Transverse colon (tissue), 4 donors: ENCODE results near the gene BCL7B. TPM values are rescaled to one million over a fixed set of nuclear protein-coding genes. Genes with fewer than 3 reads are reported as not detected.
A peak's percentile ranks its signal among the peaks of the same experiment; 100 is the strongest.
"Not testable (repeated sequence)": the region's sequence is repeated elsewhere in the genome, so short reads cannot be mapped to it uniquely, and the experiment has no call there.

ENCODE experiments used
- DNase-seq: peaks from one replicate; pipeline ENCODE4 v3.0.0-alpha.2; 2019
- H3K27ac ChIP-seq, 4 donors: fragments of 200-600 bp; sonication (generic); 2 replicates each; pipeline ENCODE4 v1.5.1; 2016 to 2018; ENCODE audit warnings: inconsistent platforms in 4 of 4
- H3K27me3 ChIP-seq: fragments of 200-600 bp; sonication (generic); 2 replicates; pipeline ENCODE4 v1.5.1; 2017; ENCODE audit warnings: inconsistent platforms
- H3K36me3 ChIP-seq, 4 donors: fragments of 200-600 bp; sonication (generic); 2 replicates each; pipeline ENCODE4 v1.5.1; 2017 to 2019; ENCODE audit warnings: inconsistent platforms in 4 of 4
- H3K4me1 ChIP-seq, 4 donors: fragments of 200-600 bp; sonication (generic); 2 replicates each; pipeline ENCODE4 v1.5.1; 2017 to 2020; ENCODE audit warnings: inconsistent platforms in 4 of 4
- H3K4me3 ChIP-seq, 4 donors: fragments of 200-600 bp; sonication (generic); 1 replicate in 1 of 4; 2 replicates in 3 of 4; pipeline versions ENCODE4 v1.5.1 to v1.6.1; 2017 to 2019; ENCODE audit warnings: inconsistent platforms in 4 of 4
- H3K9me3 ChIP-seq, 2 donors: fragments of 200-600 bp; sonication (generic); 2 replicates each; pipeline ENCODE4 v1.5.1; 2017 to 2019; ENCODE audit warnings: inconsistent platforms in 2 of 2
- CTCF ChIP-seq, 5 experiments: fragments of 200-600 bp in 3 of 5; fragments of 450-650 bp in 2 of 5; sonication (generic) in 3 of 5; IDR thresholded peaks; 1 replicate in 2 of 5; 2 replicates in 3 of 5; pipeline ENCODE4 v1.5.1; 2016 to 2017; ENCODE audit warnings: antibody characterized with exemption in 5 of 5, inconsistent platforms in 3 of 5, mild to moderate bottlenecking in 2 of 5, moderate library complexity in 1 of 5
- EP300 ChIP-seq: sonication (generic); formaldehyde crosslinking; IDR thresholded peaks from one replicate; pipeline ENCODE4 v1.6.1; 2017; ENCODE audit warnings: antibody characterized with exemption, low read depth
- POLR2A ChIP-seq: fragments of 450-650 bp; IDR thresholded peaks from one replicate; pipeline ENCODE4 v1.6.1; 2016; ENCODE audit warnings: antibody characterized with exemption, mild to moderate bottlenecking, moderate library complexity
- POLR2AphosphoS5 ChIP-seq, 3 donors: sonication (generic); formaldehyde crosslinking; IDR thresholded peaks; one replicate each; pipeline ENCODE4 v1.6.1; 2016; ENCODE audit warnings: antibody characterized with exemption in 3 of 3
- WGBS, 2 donors: methylation state at CpG; one replicate each; pipeline ENCODE4 v1.1.5; 2018; ENCODE audit warnings: low coverage in 1 of 2; 5-methylcytosine and 5-hydroxymethylcytosine counted together
- in situ Hi-C, 4 donors: fragments of 200-750 bp; cut with MboI; loops; one replicate each; pipeline versions ENCODE4 v1.15.0 to v1.15.1; 2017; ENCODE audit warnings: low sequenced_read_pairs in 3 of 4, low pct_ligation_motif_present in 1 of 4, low pct_unique_long_range_greater_than_20kb in 1 of 4
- intact Hi-C: fragments of 100-400 bp; cut with DNase I; formaldehyde crosslinking; loops from one replicate; pipeline ENCODE4 v1.15.1; 2023; ENCODE audit warnings: low total_unique reads
- total RNA-seq, 4 donors: library from RNA; depleted of rRNA; stranded (reverse); fragments of >200 nt; gene quantifications; one replicate each; pipeline ENCODE4 v1.1.0, GENCODE V29; 2016

BCL7B gene
- total RNA-seq, 4 donors from 2014 or later: 75.7 to 96.1 (median 86.0) TPM

GRCh38 chr7:73555411-73555982 is 2.0 kb downstream of the BCL7B start:
- Histone ChIP-seq H3K27ac (peak overlapping the region; percentile 99 to 100 (median 100)), H3K4me1 (peaks cover 7 to 36% (median 20%) of the 10 kb centered on the region in 4 donors), H3K27me3 (no peaks in the 10 kb centered on the region), H3K36me3 (peaks cover 0 to 33% (median 8%) of the 10 kb centered on the region in 4 donors), H3K9me3 (no peaks in the 10 kb centered on the region), H3K4me3 (peak overlapping the region in 3 of 4 donors; percentile 72 to 97 (median 87))
- WGBS, 2 donors: 29 to 31% methylated on average over 6 of the region's 6 CpGs
- intact Hi-C loops (no loop called here), in situ Hi-C loops (no loop called here)
- no peak for DNase-seq
- TF ChIP-seq POLR2A: no peak

- H3K4me1 ChIP-seq: peaks cover 0 to 15% (median 4%) of the 10 kb centered on the region in 4 donors
- H3K27ac ChIP-seq, H3K27me3 ChIP-seq, H3K9me3 ChIP-seq, H3K4me3 ChIP-seq, in situ Hi-C loops, DNase-seq, intact Hi-C loops: not testable (repeated sequence)
- peaks cover 0 to 58% (median 16%) of the 10 kb centered on the region in 4 donors for H3K36me3 ChIP-seq
- WGBS, 2 donors: 79 to 85% methylated on average over 2 to 5 of the region's 5 CpGs
These were observed 7.4 kb downstream of the BCL7B start for GRCh38 chr7:73550093-73550492.

- Histone ChIP-seq H3K27me3 (no peaks in the 10 kb centered on the region), H3K9me3 (no peaks in the 10 kb centered on the region), H3K27ac (no peak overlapping the region), H3K4me3 (no peak overlapping the region), H3K4me1 (peaks cover 0 to 6% (median 0%) of the 10 kb centered on the region in 4 donors), H3K36me3 (peaks cover 0 to 55% (median 16%) of the 10 kb centered on the region in 4 donors)
- in situ Hi-C loops: no loop called here
- DNase-seq: no peak
- 79 to 93% methylated on average over 4 of the region's 4 CpGs for WGBS, 2 donors
- TF ChIP-seq POLR2AphosphoS5 (IDR thresholded peaks at IDR 0.05) (no peak), POLR2A (no peak), EP300 (no peak), CTCF (IDR thresholded peaks at IDR 0.05) (no peak)
- intact Hi-C loops: no loop called here
These were observed 8.3 kb downstream of the BCL7B start for GRCh38 chr7:73549176-73549575.

GRCh38 chr7:73547841-73548240 is 9.6 kb downstream of the BCL7B start:
- peaks cover 0 to 55% (median 20%) of the 10 kb centered on the region in 4 donors for H3K36me3 ChIP-seq
- no peaks in the 10 kb centered on the region for H3K9me3 ChIP-seq
- no peak for DNase-seq
- H3K4me3 ChIP-seq: no peak overlapping the region
- H3K4me1 ChIP-seq: peaks cover 0 to 3% (median 0%) of the 10 kb centered on the region in 4 donors
- in situ Hi-C loops: no loop called here
- 93 to 98% methylated on average over 6 to 9 of the region's 9 CpGs for WGBS, 2 donors
- no peaks in the 10 kb centered on the region for H3K27me3 ChIP-seq
- H3K27ac ChIP-seq: no peak overlapping the region
- intact Hi-C loops: no loop called here
- TF ChIP-seq POLR2AphosphoS5 (IDR thresholded peaks at IDR 0.05) (no peak), EP300 (no peak), POLR2A (no peak), CTCF (IDR thresholded peaks at IDR 0.05) (no peak)

GRCh38 chr7:73544678-73545077 is 12.8 kb downstream of the BCL7B start:
- Histone ChIP-seq H3K27me3 (no peaks in the 10 kb centered on the region), H3K27ac (no peak overlapping the region), H3K4me3 (no peak overlapping the region), H3K36me3 (peaks cover 0 to 60% (median 20%) of the 10 kb centered on the region in 4 donors), H3K4me1 (no peaks in the 10 kb centered on the region), H3K9me3 (no peaks in the 10 kb centered on the region)
- WGBS, 2 donors: 98 to 100% methylated on average over 1 to 2 of the region's 2 CpGs
- no peak for TF ChIP-seq POLR2A
- in situ Hi-C loops: no loop called here
- intact Hi-C loops: no loop called here
- DNase-seq: no peak
